ENCODE measurements around the gene GAL.

DNA sequence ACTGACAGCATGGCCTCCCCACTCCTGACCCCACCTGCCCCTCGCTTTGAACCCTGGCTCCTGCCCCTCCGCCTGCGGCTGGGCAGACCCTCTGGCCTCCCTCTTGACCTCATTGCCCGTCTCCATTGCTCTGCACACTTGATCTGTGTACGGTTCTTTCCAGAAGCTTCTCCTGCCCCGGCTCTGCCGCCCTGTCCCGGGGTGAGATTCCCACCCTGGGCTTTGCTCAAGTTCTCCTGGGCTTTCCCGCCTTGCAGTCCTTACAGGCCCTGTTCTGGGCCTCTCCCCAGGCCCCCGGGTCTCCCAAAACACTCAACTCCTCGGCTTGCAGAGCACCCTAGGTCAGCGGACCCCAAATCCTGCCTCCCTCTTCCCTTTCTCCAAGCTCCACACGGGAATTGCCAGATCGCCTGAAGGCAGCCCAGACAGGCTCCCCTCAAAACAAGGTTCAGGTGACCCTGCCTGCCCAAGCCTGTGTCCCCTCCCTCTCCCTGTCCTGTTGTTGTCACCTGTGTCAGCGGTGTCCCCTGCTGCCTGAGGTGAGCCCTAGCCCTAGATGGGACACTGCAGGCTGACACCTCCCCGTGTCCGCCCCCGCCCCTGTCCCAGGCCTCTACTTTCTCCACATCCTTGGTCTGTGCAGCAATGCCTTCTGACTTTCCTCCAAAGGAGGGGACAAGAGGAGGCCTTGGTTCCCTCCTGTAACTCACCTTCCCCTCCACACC, 1.5 kb downstream of the GAL start:
- TF ChIP-seq, protein P1, sequence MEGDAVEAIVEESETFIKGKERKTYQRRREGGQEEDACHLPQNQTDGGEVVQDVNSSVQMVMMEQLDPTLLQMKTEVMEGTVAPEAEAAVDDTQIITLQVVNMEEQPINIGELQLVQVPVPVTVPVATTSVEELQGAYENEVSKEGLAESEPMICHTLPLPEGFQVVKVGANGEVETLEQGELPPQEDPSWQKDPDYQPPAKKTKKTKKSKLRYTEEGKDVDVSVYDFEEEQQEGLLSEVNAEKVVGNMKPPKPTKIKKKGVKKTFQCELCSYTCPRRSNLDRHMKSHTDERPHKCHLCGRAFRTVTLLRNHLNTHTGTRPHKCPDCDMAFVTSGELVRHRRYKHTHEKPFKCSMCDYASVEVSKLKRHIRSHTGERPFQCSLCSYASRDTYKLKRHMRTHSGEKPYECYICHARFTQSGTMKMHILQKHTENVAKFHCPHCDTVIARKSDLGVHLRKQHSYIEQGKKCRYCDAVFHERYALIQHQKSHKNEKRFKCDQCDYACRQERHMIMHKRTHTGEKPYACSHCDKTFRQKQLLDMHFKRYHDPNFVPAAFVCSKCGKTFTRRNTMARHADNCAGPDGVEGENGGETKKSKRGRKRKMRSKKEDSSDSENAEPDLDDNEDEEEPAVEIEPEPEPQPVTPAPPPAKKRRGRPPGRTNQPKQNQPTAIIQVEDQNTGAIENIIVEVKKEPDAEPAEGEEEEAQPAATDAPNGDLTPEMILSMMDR (IDR thresholded peaks at IDR 0.05): no peak
- TF ChIP-seq POLR2A (IDR thresholded peaks at IDR 0.05): no peak
